GM18870 (cell line): Measurements from ENCODE around the gene PPIH.
"Not testable (repeated sequence)": the region's sequence is repeated elsewhere in the genome, so short reads cannot be mapped to it uniquely, and the experiment has no call there.

Source experiments
- ATAC-seq: cut with Tn5 transposase; IDR thresholded peaks from one replicate; pipeline ENCODE4 v1.9.1; 2021; ENCODE audit warnings: moderate library complexity; ENCODE audit not compliant: unreplicated experiment

The PPIH gene

GRCh38 chr1:42681741-42682483, 23.7 kb downstream of the PPIH start, which contains the start of gene YBX1:
YBX1 (plus strand) TSS chr1:42682418; CDS start chr1:42682566, 148 bp downstream.
- ATAC-seq = peak; percentile 96

- not testable (repeated sequence) for ATAC-seq
Observed at GRCh38 chr1:42682484-42682738, 24.2 kb downstream of the PPIH start.

GRCh38 chr1:42682739-42683531, 24.7 kb downstream of the PPIH start:
- no peak for ATAC-seq

GRCh38 chr1:42684139-42684538, 25.9 kb downstream of the PPIH start:
- no peak for ATAC-seq

GRCh38 chr1:42686418-42686817, 28.2 kb downstream of the PPIH start:
- ATAC-seq = no peak

GRCh38 chr1:42689912-42690311, 31.7 kb downstream of the PPIH start:
- no peak for ATAC-seq

- no peak for ATAC-seq
Observed at GRCh38 chr1:42690477-42691156, 32.4 kb downstream of the PPIH start.

GRCh38 chr1:42691157-42691498, 32.9 kb downstream of the PPIH start:
- no peak for ATAC-seq

GRCh38 chr1:42692461-42692860, 34.2 kb downstream of the PPIH start:
- ATAC-seq = no peak

- ATAC-seq = no peak
Observed at GRCh38 chr1:42692911-42693310, 34.7 kb downstream of the PPIH start.

- ATAC-seq = no peak
Observed at GRCh38 chr1:42698081-42698813, 40.0 kb downstream of the PPIH start.

GRCh38 chr1:42700006-42700405, 41.8 kb downstream of the PPIH start:
- ATAC-seq = no peak

- no peak for ATAC-seq
Observed at GRCh38 chr1:42703888-42704464, 45.8 kb downstream of the PPIH start.

- ATAC-seq = not testable (repeated sequence)
Observed at GRCh38 chr1:42712808-42713207, 54.6 kb downstream of the PPIH start.

- ATAC-seq = no peak
Observed at GRCh38 chr1:42713293-42713692, 55.1 kb downstream of the PPIH start.

- ATAC-seq = not testable (repeated sequence)
Observed at GRCh38 chr1:42714441-42714840, 56.2 kb downstream of the PPIH start.

- no peak for ATAC-seq
Observed at GRCh38 chr1:42720868-42721267, 62.6 kb downstream of the PPIH start.

GRCh38 chr1:42721926-42722325, 63.7 kb downstream of the PPIH start:
- no peak for ATAC-seq

- not testable (repeated sequence) for ATAC-seq
Observed at GRCh38 chr1:42722403-42722802, 64.2 kb downstream of the PPIH start.

GRCh38 chr1:42723511-42723910, 65.3 kb downstream of the PPIH start:
- no peak for ATAC-seq

- not testable (repeated sequence) for ATAC-seq
Observed at GRCh38 chr1:42725820-42726219, 67.6 kb downstream of the PPIH start.
